ENCODE results near the gene JARID2. TPM values are rescaled to one million over a fixed set of nuclear protein-coding genes. Genes with fewer than 3 reads are reported as not detected.

Gene JARID2
- total RNA-seq, 1 donor from 2014 or later = 43.9 TPM

DNA sequence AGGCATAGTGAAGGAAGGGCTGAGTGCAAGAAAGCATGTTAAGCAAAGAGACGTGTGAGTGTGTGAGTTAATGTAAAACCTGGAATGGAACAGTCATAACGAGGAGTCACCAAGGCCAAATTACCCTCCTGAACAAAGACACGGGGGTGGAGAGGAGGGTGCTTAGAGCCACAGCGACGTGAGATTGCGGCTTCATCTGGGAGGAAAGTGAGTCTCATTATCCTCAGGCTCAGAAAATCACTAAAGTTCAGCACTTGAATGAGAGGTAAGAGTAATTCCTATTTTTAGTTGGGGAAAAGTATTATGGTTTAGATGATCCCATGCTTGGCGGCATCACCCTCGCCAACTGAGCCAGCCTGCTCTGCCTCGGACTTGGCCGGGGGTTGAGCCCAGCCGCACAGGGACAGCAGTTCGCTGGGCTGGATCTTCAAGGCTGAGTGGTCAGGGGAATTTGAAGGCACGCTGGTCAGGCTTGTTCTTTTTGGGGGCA lies 280.4 kb downstream of the JARID2 start:
- H3K27ac Mint-ChIP-seq = peak overlapping the region; percentile 9

DNA sequence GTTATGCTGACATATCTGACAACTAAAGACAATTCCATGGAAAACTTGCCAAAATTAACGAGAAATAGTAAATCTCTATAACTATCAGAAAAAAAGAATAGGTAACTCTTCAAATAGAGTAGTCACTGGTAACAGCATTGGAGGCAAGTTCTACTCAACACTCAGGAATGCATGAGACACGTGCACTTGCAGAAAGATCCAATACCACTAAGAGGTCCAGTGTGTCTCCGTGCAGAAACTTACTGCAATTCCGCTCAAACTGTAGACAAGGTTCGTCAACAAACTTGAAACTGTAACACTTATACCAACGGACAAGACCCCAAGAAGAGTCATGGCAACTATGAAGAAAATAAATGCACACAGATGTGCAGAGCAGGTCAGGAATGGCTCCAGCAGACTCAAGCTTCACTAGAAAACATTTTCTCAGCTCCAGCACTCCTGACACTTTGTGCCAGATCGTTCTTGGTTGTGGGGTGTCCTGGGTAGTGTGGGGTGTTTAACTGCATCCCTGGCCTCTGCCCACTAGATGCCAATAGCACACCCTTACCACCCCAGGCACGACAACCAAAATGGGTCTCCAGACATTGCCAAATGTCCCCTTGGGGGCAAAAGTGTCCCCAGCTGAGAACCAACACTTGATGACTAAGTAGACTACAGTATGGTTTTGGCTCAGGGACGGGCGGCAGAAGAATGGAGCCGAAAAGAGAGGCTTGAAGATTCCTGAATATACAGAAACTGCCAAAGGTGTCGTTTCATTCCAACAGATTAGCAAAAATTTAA lies 282.2 kb downstream of the JARID2 start:
- H3K4me3 Mint-ChIP-seq = no peak overlapping the region
- peaks cover 25% of the 10 kb centered on the region for H3K9me3 Mint-ChIP-seq
- TF ChIP-seq, protein P1, sequence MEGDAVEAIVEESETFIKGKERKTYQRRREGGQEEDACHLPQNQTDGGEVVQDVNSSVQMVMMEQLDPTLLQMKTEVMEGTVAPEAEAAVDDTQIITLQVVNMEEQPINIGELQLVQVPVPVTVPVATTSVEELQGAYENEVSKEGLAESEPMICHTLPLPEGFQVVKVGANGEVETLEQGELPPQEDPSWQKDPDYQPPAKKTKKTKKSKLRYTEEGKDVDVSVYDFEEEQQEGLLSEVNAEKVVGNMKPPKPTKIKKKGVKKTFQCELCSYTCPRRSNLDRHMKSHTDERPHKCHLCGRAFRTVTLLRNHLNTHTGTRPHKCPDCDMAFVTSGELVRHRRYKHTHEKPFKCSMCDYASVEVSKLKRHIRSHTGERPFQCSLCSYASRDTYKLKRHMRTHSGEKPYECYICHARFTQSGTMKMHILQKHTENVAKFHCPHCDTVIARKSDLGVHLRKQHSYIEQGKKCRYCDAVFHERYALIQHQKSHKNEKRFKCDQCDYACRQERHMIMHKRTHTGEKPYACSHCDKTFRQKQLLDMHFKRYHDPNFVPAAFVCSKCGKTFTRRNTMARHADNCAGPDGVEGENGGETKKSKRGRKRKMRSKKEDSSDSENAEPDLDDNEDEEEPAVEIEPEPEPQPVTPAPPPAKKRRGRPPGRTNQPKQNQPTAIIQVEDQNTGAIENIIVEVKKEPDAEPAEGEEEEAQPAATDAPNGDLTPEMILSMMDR (conservative IDR thresholded peaks at IDR 0.05) = no peak
- no peaks in the 10 kb centered on the region for H3K27me3 Mint-ChIP-seq
- DNase-seq (ENCODE audit: extremely low spot score, unreplicated experiment) = no peak
- H3K36me3 Mint-ChIP-seq = peaks cover 61% of the 10 kb centered on the region
- no peak overlapping the region for H3K27ac Mint-ChIP-seq
- H3K4me1 Mint-ChIP-seq (ENCODE audit: unreplicated experiment) = no peaks in the 10 kb centered on the region

More for the DNA sequence above, 280.4 kb downstream of the JARID2 start:
- Mint-ChIP-seq H3K36me3 (peaks cover 67% of the 10 kb centered on the region), H3K4me1 (ENCODE audit: unreplicated experiment) (no peaks in the 10 kb centered on the region), H3K27me3 (no peaks in the 10 kb centered on the region), H3K4me3 (no peak overlapping the region), H3K9me3 (peaks cover 25% of the 10 kb centered on the region)
- TF ChIP-seq, protein P1 (conservative IDR thresholded peaks at IDR 0.05) = no peak
- no peak for DNase-seq (ENCODE audit: extremely low spot score, unreplicated experiment)

DNA sequence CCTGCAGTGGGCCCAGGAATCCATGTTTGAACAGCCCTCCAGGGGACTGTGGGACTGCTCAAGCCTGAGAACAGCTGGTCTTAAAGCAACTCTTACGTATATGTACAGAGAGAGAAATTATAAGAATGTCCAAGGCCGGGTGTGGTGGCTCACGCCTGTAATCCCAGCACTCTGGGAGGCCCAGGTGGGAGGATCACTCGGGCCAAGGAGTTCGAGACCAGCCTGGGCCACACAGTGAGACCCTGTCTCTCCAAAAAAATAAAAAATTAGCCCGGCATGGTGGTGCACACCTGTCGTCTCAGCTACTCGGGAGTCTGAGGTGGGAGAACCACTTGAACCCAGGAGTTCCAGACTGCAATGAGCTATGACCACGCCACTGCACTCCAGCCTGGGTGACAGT lies 283.0 kb downstream of the JARID2 start:
- Mint-ChIP-seq H3K4me3 (no peak overlapping the region), H3K36me3 (peaks cover 53% of the 10 kb centered on the region), H3K27ac (no peak overlapping the region), H3K4me1 (ENCODE audit: unreplicated experiment) (no peaks in the 10 kb centered on the region), H3K9me3 (peaks cover 22% of the 10 kb centered on the region), H3K27me3 (no peaks in the 10 kb centered on the region)
- TF ChIP-seq, protein P1 (conservative IDR thresholded peaks at IDR 0.05) = no peak
- DNase-seq (ENCODE audit: extremely low spot score, unreplicated experiment) = no peak

- no peak overlapping the region for H3K27ac Mint-ChIP-seq
- no peaks in the 10 kb centered on the region for H3K27me3 Mint-ChIP-seq
- H3K9me3 Mint-ChIP-seq = peaks cover 18% of the 10 kb centered on the region
- DNase-seq (ENCODE audit: extremely low spot score, unreplicated experiment) = no peak
- peaks cover 39% of the 10 kb centered on the region for H3K36me3 Mint-ChIP-seq
- no peaks in the 10 kb centered on the region for H3K4me1 Mint-ChIP-seq (ENCODE audit: unreplicated experiment)
- no peak overlapping the region for H3K4me3 Mint-ChIP-seq
- TF ChIP-seq, protein P1 (conservative IDR thresholded peaks at IDR 0.05) = no peak
These were observed 284.5 kb downstream of the JARID2 start for GRCh38 chr6:15530411-15530810.

GRCh38 chr6:15531973-15532372 lies 286.1 kb downstream of the JARID2 start:
- DNase-seq (ENCODE audit: extremely low spot score, unreplicated experiment) = no peak
- no peaks in the 10 kb centered on the region for H3K4me1 Mint-ChIP-seq (ENCODE audit: unreplicated experiment)
- TF ChIP-seq, protein P1 (conservative IDR thresholded peaks at IDR 0.05) = no peak
- H3K9me3 Mint-ChIP-seq = peaks cover 5% of the 10 kb centered on the region
- H3K27ac Mint-ChIP-seq = no peak overlapping the region
- peaks cover 26% of the 10 kb centered on the region for H3K36me3 Mint-ChIP-seq
- no peaks in the 10 kb centered on the region for H3K27me3 Mint-ChIP-seq
- no peak overlapping the region for H3K4me3 Mint-ChIP-seq
